Psoas muscle (tissue), 8 donors: ENCODE results near the gene NHLRC2. TPM values are rescaled to one million over a fixed set of nuclear protein-coding genes. Genes with fewer than 3 reads are reported as not detected.

Source experiments
- ATAC-seq, 4 donors: fragments of 200-7000 bp; cut with Tn5 transposase; one replicate each; pipeline ENCODE4 v1.9.1; 2020; ENCODE audit warnings: moderate library complexity in 3 of 4, mild to moderate bottlenecking in 2 of 4
- DNase-seq, 2 donors: peaks; one replicate each; pipeline ENCODE4 v3.0.0-alpha.2; 2020
- H3K27ac ChIP-seq: fragments of 200-600 bp; one replicate; pipeline ENCODE4 v1.8.0; 2022
- H3K27me3 ChIP-seq, 3 donors: fragments of 200-600 bp in 1 of 3; one replicate each; pipeline versions ENCODE4 v1.6.1 to v1.8.0; 2013 to 2022; ENCODE audit warnings: low read length in 2 of 3, mild to moderate bottlenecking in 2 of 3, moderate library complexity in 1 of 3; ENCODE audit not compliant: insufficient read depth in 3 of 3
- H3K36me3 ChIP-seq, 2 donors: fragments of 200-600 bp in 1 of 2; one replicate each; pipeline versions ENCODE4 v1.6.1 to v1.8.0; 2013 to 2022; ENCODE audit warnings: low read depth in 1 of 2, mild to moderate bottlenecking in 1 of 2, moderate library complexity in 1 of 2; ENCODE audit not compliant: insufficient read depth in 1 of 2
- H3K4me1 ChIP-seq: fragments of 200-600 bp; one replicate; pipeline ENCODE4 v1.8.0; 2022
- H3K4me3 ChIP-seq: fragments of 200-600 bp; one replicate; pipeline ENCODE4 v1.8.0; 2022; ENCODE audit warnings: mild to moderate bottlenecking
- H3K9me3 ChIP-seq: fragments of 200-600 bp; one replicate; pipeline ENCODE4 v1.8.0; 2022
- CTCF ChIP-seq: fragments of 200-600 bp; IDR thresholded peaks from one replicate; pipeline ENCODE4 v1.8.0; 2022; ENCODE audit warnings: antibody characterized with exemption
- WGBS, 3 donors: extraction: QIAGEN DNeasy Blood & Tissue Kit; methylation state at CpG; one replicate each; pipeline versions ENCODE4 v1.1.6 to v1.1.7; 2013; 5-methylcytosine and 5-hydroxymethylcytosine counted together
- intact Hi-C, 2 donors: fragments of 100-400 bp; cut with DNase I; formaldehyde crosslinking; loops; one replicate each; pipeline versions ENCODE4 v1.11.0 to v1.14.2; 2022
- polyA plus RNA-seq, 3 donors: library from polyadenylated mRNA; stranded (reverse); fragments of 200-250 nt; gene quantifications; one replicate each; pipeline ENCODE4 v1.2.3, GENCODE V29; 2013
- total RNA-seq, 4 donors: library from RNA; stranded (reverse); fragmentation: NEBNext Ultra II Directional in 2 of 4; extraction: Animal tissue kit (Norgen Biotek cat#: 25700) in 2 of 4; gene quantifications; one replicate each; pipeline versions ENCODE4 v1.2.1 to v1.2.4, GENCODE V29; 2021 to 2023
- donor health status: healthy with polysubstance abuse.
- donor health status: DM: no; HTN: no; CAD: no; lungs with moderate emphysema.
- donor health status: Bipolar disorder and iron deficiency.
- donor health status: healthy.
- donor health status: DM: yes; HTN: yes; CAD: no.
- donor health status: DM: no; HTN: no; CAD: no.
- donor health status: DM: no; HTN: no; CAD: no.
- donor health status: DM: yes; HTN: yes; CAD: no.

NHLRC2 gene
- total and polyA plus RNA-seq, 7 donors, result 3.8 to 30.0 (median 24.6) TPM

- intact Hi-C loops, result no loop called here
- Histone ChIP-seq H3K4me3 (no peak overlapping the region), H3K27me3 (no peaks in the 10 kb centered on the region), H3K36me3 (peaks cover 0 to 29% of the 10 kb centered on the region in 2 donors), H3K9me3 (peaks cover 10% of the 10 kb centered on the region), H3K4me1 (no peaks in the 10 kb centered on the region), H3K27ac (no peak overlapping the region)
- ATAC-seq, result no peak
- no peak for TF ChIP-seq CTCF
- WGBS, 3 donors, result 95 to 100% (median 97%) methylated on average over 1 of the region's 1 CpG
- DNase-seq, result no peak
These were observed 20.8 kb downstream of the NHLRC2 start for GRCh38 chr10:113875212-113875611.

GRCh38 chr10:113876461-113876860, 22.0 kb downstream of the NHLRC2 start:
- Histone ChIP-seq H3K4me1 (no peaks in the 10 kb centered on the region), H3K27ac (no peak overlapping the region), H3K4me3 (no peak overlapping the region), H3K27me3 (no peaks in the 10 kb centered on the region), H3K36me3 (peaks cover 0 to 40% of the 10 kb centered on the region in 2 donors), H3K9me3 (peaks cover 10% of the 10 kb centered on the region)
- ATAC-seq (no peak), DNase-seq (no peak)
- TF ChIP-seq CTCF, result no peak
- intact Hi-C loops, result no loop called here
- 60 to 74% (median 68%) methylated on average over 3 of the region's 3 CpGs for WGBS, 3 donors

GRCh38 chr10:113879691-113880090, 25.2 kb downstream of the NHLRC2 start:
- Histone ChIP-seq H3K4me1 (no peaks in the 10 kb centered on the region), H3K4me3 (no peak overlapping the region), H3K9me3 (no peaks in the 10 kb centered on the region), H3K36me3 (peaks cover 0 to 57% of the 10 kb centered on the region in 2 donors), H3K27me3 (no peaks in the 10 kb centered on the region), H3K27ac (no peak overlapping the region)
- ATAC-seq (no peak), DNase-seq (no peak)
- TF ChIP-seq CTCF, result no peak
- intact Hi-C loops, result no loop called here
- WGBS, 3 donors, result 79 to 92% (median 87%) methylated on average over 2 of the region's 2 CpGs

GRCh38 chr10:113880236-113880635, 25.8 kb downstream of the NHLRC2 start:
- intact Hi-C loops, result no loop called here
- no peak for ATAC-seq
- WGBS, 3 donors, result 44 to 89% (median 74%) methylated on average over 1 of the region's 1 CpG
- peaks cover 0 to 63% of the 10 kb centered on the region in 2 donors for H3K36me3 ChIP-seq
- H3K4me3 ChIP-seq, result no peak overlapping the region
- no peak for DNase-seq
- no peak for TF ChIP-seq CTCF
- no peaks in the 10 kb centered on the region for H3K9me3 ChIP-seq
- no peak overlapping the region for H3K27ac ChIP-seq
- H3K4me1 ChIP-seq, result no peaks in the 10 kb centered on the region
- no peaks in the 10 kb centered on the region for H3K27me3 ChIP-seq

- DNase-seq (no peak), ATAC-seq (no peak)
- no peaks in the 10 kb centered on the region for H3K4me1 ChIP-seq
- H3K36me3 ChIP-seq, result peaks cover 0 to 73% of the 10 kb centered on the region in 2 donors
- WGBS, 3 donors, result 71 to 100% (median 96%) methylated on average over 2 of the region's 2 CpGs
- no peak for TF ChIP-seq CTCF
- no peaks in the 10 kb centered on the region for H3K27me3 ChIP-seq
- no peaks in the 10 kb centered on the region for H3K9me3 ChIP-seq
- intact Hi-C loops, result no loop called here
- H3K27ac ChIP-seq, result no peak overlapping the region
- H3K4me3 ChIP-seq, result no peak overlapping the region
These were observed 27.8 kb downstream of the NHLRC2 start for GRCh38 chr10:113882240-113882639.
